GM18907 (cell line): ENCODE data around the gene SHMT1.
"Not testable (repeated sequence)": the region's sequence is repeated elsewhere in the genome, so short reads cannot be mapped to it uniquely, and the experiment has no call there.

ENCODE experiments used
- ATAC-seq: cut with Tn5 transposase; IDR thresholded peaks from one replicate; pipeline ENCODE4 v1.9.1; 2021; ENCODE audit warnings: mild to moderate bottlenecking, moderate library complexity; ENCODE audit not compliant: unreplicated experiment

SHMT1 gene

GRCh38 chr17:18327556-18327955 is 35.8 kb downstream of the SHMT1 start:
- ATAC-seq, result no peak

GRCh38 chr17:18327093-18327492 is 36.3 kb downstream of the SHMT1 start:
- ATAC-seq, result no peak

GRCh38 chr17:18326572-18326971 is 36.8 kb downstream of the SHMT1 start:
- ATAC-seq, result no peak

- ATAC-seq, result no peak
Observed at GRCh38 chr17:18326039-18326438, 37.3 kb downstream of the SHMT1 start.

- ATAC-seq, result no peak
Observed at GRCh38 chr17:18324140-18325050, 39.0 kb downstream of the SHMT1 start.

- no peak for ATAC-seq
Observed at GRCh38 chr17:18323507-18324139, 39.7 kb downstream of the SHMT1 start.

GRCh38 chr17:18323007-18323406 is 40.3 kb downstream of the SHMT1 start:
- no peak for ATAC-seq

GRCh38 chr17:18322522-18322921 is 40.8 kb downstream of the SHMT1 start:
- ATAC-seq, result no peak

GRCh38 chr17:18321309-18321708 is 42.0 kb downstream of the SHMT1 start:
- no peak for ATAC-seq

- no peak for ATAC-seq
Observed at GRCh38 chr17:18320301-18320700, 43.0 kb downstream of the SHMT1 start.

GRCh38 chr17:18319604-18320256 is 43.6 kb downstream of the SHMT1 start:
- no peak for ATAC-seq

GRCh38 chr17:18318771-18319450 is 44.4 kb downstream of the SHMT1 start:
- no peak for ATAC-seq

- no peak for ATAC-seq
Observed at GRCh38 chr17:18318117-18318516, 45.2 kb downstream of the SHMT1 start.

GRCh38 chr17:18315961-18316360 is 47.4 kb downstream of the SHMT1 start:
- ATAC-seq, result no peak

GRCh38 chr17:18315562-18315922 is 47.8 kb downstream of the SHMT1 start:
- peak; percentile 1 for ATAC-seq

- ATAC-seq, result peak; percentile 84
Observed at GRCh38 chr17:18314731-18315561, 48.4 kb downstream of the SHMT1 start, which contains the start of the genes SMCR8 and TOP3A. Gene SMCR8, plus strand, starts transcription at chr17:18315293. Its CDS starts 497 bp downstream, at chr17:18315790. Gene TOP3A, minus strand, starts transcription at chr17:18314994. Its CDS starts 216 bp downstream, at chr17:18314778.

- ATAC-seq, result peak; percentile 22
Observed at GRCh38 chr17:18314059-18314730, 49.2 kb downstream of the SHMT1 start.

GRCh38 chr17:18309202-18309601 is 54.1 kb downstream of the SHMT1 start:
- no peak for ATAC-seq

GRCh38 chr17:18303206-18303605 is 60.1 kb downstream of the SHMT1 start:
- ATAC-seq, result not testable (repeated sequence)
